Endothelial cell of umbilical vein (primary cell): ENCODE measurements around the gene LLGL2. TPM values are rescaled to one million over a fixed set of nuclear protein-coding genes. Genes with fewer than 3 reads are reported as not detected.

Source experiments
- BruUV-seq: library from RNA; stranded (reverse); fragments of 400-500 nt; replicated peaks from 2 replicates; lab custom pipeline; 2021; lab: Mats Ljungman, UMichigan
- CTCF ChIA-PET: fragments of 300-600, 350-600 bp; sonication (Branson Sonifier 250); formaldehyde crosslinking; loops from one replicate; lab custom pipeline; 2021; ENCODE audit warnings: antibody characterized with exemption, inconsistent platforms; lab: Charles Lee
- POLR2A ChIA-PET: fragments of 300-600, 350-600 bp; sonication (Branson Sonifier 250); formaldehyde crosslinking; loops from one replicate; lab custom pipeline; 2021; ENCODE audit warnings: antibody characterized with exemption, inconsistent platforms; lab: Charles Lee
- DNase-seq: peaks from one replicate; pipeline ENCODE4 v3.0.0-alpha.2; 2011; ENCODE audit warnings: low read depth, low spot score
- FAIRE-seq: peaks from 2 replicates; lab custom pipeline; 2011; peaks lifted over from hg19 to GRCh38; lab: Jason Lieb, UNC
- H2AFZ ChIP-seq: 2 replicates; pipeline ENCODE4 v1.6.0; 2012; ENCODE audit warnings: low read depth, low read length, control low read depth, inconsistent platforms
- H3K27ac ChIP-seq: 2 replicates; pipeline ENCODE4 v1.5.1; 2011; ENCODE audit warnings: low read depth, mild to moderate bottlenecking, control low read depth, low read length, moderate library complexity; ENCODE audit not compliant: insufficient read depth
- H3K27me3 ChIP-seq, 2 experiments: 2 replicates each; pipeline versions ENCODE4 v1.6.0 to v1.6.1; 2011; ENCODE audit warnings: low read length in 2 of 2, mixed read lengths in 1 of 2; ENCODE audit not compliant: control insufficient read depth in 2 of 2, insufficient read depth in 2 of 2
- H3K36me3 ChIP-seq, 2 experiments: 2 replicates in 1 of 2; 3 replicates in 1 of 2; pipeline ENCODE4 v1.5.1; 2011; ENCODE audit warnings: low read length in 2 of 2, mild to moderate bottlenecking in 1 of 2, moderate library complexity in 1 of 2; ENCODE audit not compliant: control insufficient read depth in 2 of 2, insufficient read depth in 2 of 2; ENCODE audit errors: extremely low read depth in 1 of 2
- H3K4me1 ChIP-seq: 3 replicates; pipeline ENCODE4 v1.5.1; 2011; ENCODE audit warnings: mild to moderate bottlenecking, low read length; ENCODE audit not compliant: control insufficient read depth, insufficient read depth; ENCODE audit errors: extremely low read depth
- H3K4me2 ChIP-seq: 2 replicates; pipeline ENCODE4 v1.6.1; 2011; ENCODE audit warnings: low read length, control low read depth, mixed read lengths; ENCODE audit not compliant: insufficient read depth
- H3K4me3 ChIP-seq, 3 experiments: fragments of 200-600 bp in 1 of 3; sonication (generic), shearing (Covaris generic) in 1 of 3; replicated peaks in 1 of 3; 2 replicates each; pipeline ENCODE4 v1.5.1; 2011 to 2016; ENCODE audit warnings: control low read depth in 3 of 3, low read length in 3 of 3, mild to moderate bottlenecking in 2 of 3, inconsistent platforms in 1 of 3, low read depth in 1 of 3, moderate library complexity in 1 of 3; ENCODE audit not compliant: insufficient read depth in 1 of 3
- H3K79me2 ChIP-seq: 2 replicates; pipeline ENCODE4 v1.6.0; 2012; ENCODE audit warnings: low read length, inconsistent platforms; ENCODE audit not compliant: control insufficient read depth, insufficient read depth
- H3K9ac ChIP-seq: replicated peaks from 2 replicates; pipeline ENCODE3; 2011; ENCODE audit warnings: low read length, control low read depth; ENCODE audit not compliant: insufficient read depth; ENCODE audit errors: extremely low read depth
- H3K9me1 ChIP-seq: replicated peaks from 3 replicates; pipeline ENCODE4 v1.6.0; 2011; ENCODE audit warnings: mild to moderate bottlenecking, low read length; ENCODE audit not compliant: control insufficient read depth, insufficient read depth; ENCODE audit errors: extremely low read depth
- H3K9me3 ChIP-seq: replicated peaks from 2 replicates; pipeline ENCODE4 v1.5.1; 2012; ENCODE audit warnings: low read length, inconsistent platforms; ENCODE audit not compliant: control insufficient read depth, insufficient read depth
- H4K20me1 ChIP-seq: replicated peaks from 2 replicates; pipeline ENCODE3; 2011; ENCODE audit warnings: mild to moderate bottlenecking, low read length; ENCODE audit not compliant: control insufficient read depth, insufficient read depth; ENCODE audit errors: extremely low read depth
- CTCF ChIP-seq, 2 donors: IDR thresholded peaks; 1 replicate in 1 of 2; 2 replicates in 1 of 2; pipeline ENCODE4 v1.5.1; 2011; ENCODE audit warnings: low read length in 2 of 2, mild to moderate bottlenecking in 2 of 2, moderate library complexity in 2 of 2, control low read depth in 1 of 2, inconsistent platforms in 1 of 2, low read depth in 1 of 2; ENCODE audit not compliant: insufficient read depth in 1 of 2; ENCODE audit errors: extremely low read depth in 1 of 2
- EZH2 ChIP-seq: IDR thresholded peaks from 2 replicates; pipeline ENCODE4 v1.6.1; 2012; ENCODE audit warnings: borderline replicate concordance, low read depth, mild to moderate bottlenecking, moderate library complexity, low read length, inconsistent platforms; ENCODE audit not compliant: severe bottlenecking
- FOS ChIP-seq: IDR thresholded peaks from 2 replicates; pipeline ENCODE4 v1.6.1; 2011; ENCODE audit warnings: mild to moderate bottlenecking, low read length, moderate library complexity, borderline replicate concordance; ENCODE audit not compliant: insufficient read depth
- GATA2 ChIP-seq: IDR thresholded peaks from 2 replicates; pipeline ENCODE4 v1.7.0; 2011; ENCODE audit warnings: low read depth, mild to moderate bottlenecking, moderate library complexity, mixed read lengths, low read length; ENCODE audit not compliant: insufficient read length, insufficient read depth
- JUN ChIP-seq: IDR thresholded peaks from 2 replicates; pipeline ENCODE4 v1.6.1; 2011; ENCODE audit warnings: borderline replicate concordance, low read depth; ENCODE audit not compliant: insufficient read length, insufficient read depth
- MAX ChIP-seq: IDR thresholded peaks from 2 replicates; pipeline ENCODE4 v1.6.1; 2011; ENCODE audit not compliant: insufficient read depth, insufficient read length
- MYC ChIP-seq: IDR thresholded peaks from one replicate; pipeline ENCODE4 v1.6.1; 2011; ENCODE audit warnings: mild to moderate bottlenecking, low read depth, low read length
- POLR2A ChIP-seq: IDR thresholded peaks from 2 replicates; pipeline ENCODE4 v1.6.1; 2012; ENCODE audit warnings: low read depth, mild to moderate bottlenecking, control low read depth, low read length
- POLR2AphosphoS5 ChIP-seq: IDR thresholded peaks from 2 replicates; pipeline ENCODE4 v1.6.1; 2012; ENCODE audit warnings: low read depth, mild to moderate bottlenecking, control low read depth, low read length, moderate library complexity; ENCODE audit not compliant: insufficient read depth
- dilution Hi-C: fragments of 300-500 bp; cut with MboI; formaldehyde crosslinking; loops from one replicate; pipeline ENCODE4 v1.15.0; 2019; ENCODE audit warnings: low sequenced_read_pairs; ENCODE audit not compliant: extremely low pct_ligation_motif_present
- intact Hi-C: fragments of 100-400 bp; cut with micrococcal nuclease; formaldehyde crosslinking; loops from one replicate; pipeline ENCODE4 v1.10.0; 2022
- polyA plus RNA-seq, 4 experiments: library from polyadenylated mRNA; depleted of rRNA in 3 of 4; stranded (reverse) in 3 of 4; unstranded in 1 of 4; fragments of >200 nt; gene quantifications; 2 replicates each; pipeline versions ENCODE4 v1.2.1 to v1.2.3, GENCODE V29; 2011 to 2012; ENCODE audit warnings: missing spikeins in 1 of 4
- total RNA-seq: library from RNA; stranded (reverse); gene quantifications from 2 replicates; pipeline ENCODE4 v1.2.3, GENCODE V29; 2021

LLGL2 gene
- total and polyA plus RNA-seq, 2 donors (not counting 3 experiments of a cell fraction or from before 2014, with no cell fraction given), result 5.3 to 5.4 TPM

GRCh38 chr17:75517297-75517865 is 8.1 kb upstream of the LLGL2 start:
- POLR2A ChIA-PET, result no interaction called here
- peaks cover 0 to 2% of the 10 kb centered on the region in 2 experiments for H3K36me3 ChIP-seq
- CTCF ChIA-PET, result interaction anchor here (1.1 to 2.0 kb wide), 5 partner anchors 8 to 91 kb away, joined by 5 to 13 read pairs (median 7); partner anchors contain the start of genes LLGL2 and TMEM94
- peaks cover 24% of the 10 kb centered on the region for H3K79me2 ChIP-seq
- peak overlapping the region; percentile 24 for H3K9ac ChIP-seq
- FAIRE-seq (no peak), DNase-seq (no peak)
- intact Hi-C loops, result loop anchor here (10.0 kb wide), 1 partner anchor 473 kb away; the partner anchor contains the start of genes ATP5PD and KCTD2
- H3K9me3 ChIP-seq, result no peaks in the 10 kb centered on the region
- H3K27me3 ChIP-seq, result no peaks in the 10 kb centered on the region
- H3K4me3 ChIP-seq, result peak overlapping the region; percentile 17 to 57 (median 36)
- dilution Hi-C loops, result no loop called here
- peak overlapping the region; percentile 76 for H3K4me2 ChIP-seq
- TF ChIP-seq FOS (no peak), EZH2 (no peak), CTCF (IDR thresholded peaks at IDR 0.05; ENCODE audit: extremely low read depth in 1 of 2, insufficient read depth in 1 of 2, low read depth in 1 of 2, low read length in 2 of 2) (no peak), GATA2 (no peak), MYC (no peak), JUN (no peak), POLR2A (no peak), POLR2AphosphoS5 (no peak), MAX (no peak)
- H3K9me1 ChIP-seq, result no peaks in the 10 kb centered on the region
- H4K20me1 ChIP-seq, result no peaks in the 10 kb centered on the region
- H3K4me1 ChIP-seq, result peaks cover 31% of the 10 kb centered on the region
- no TSS peak for BruUV-seq
- H3K27ac ChIP-seq, result no peak overlapping the region
- H2AFZ ChIP-seq, result peak overlapping the region; percentile 80
